ENCODE results near the gene AP1S1. TPM values are rescaled to one million over a fixed set of nuclear protein-coding genes. Genes with fewer than 3 reads are reported as not detected.

The AP1S1 gene
- total and polyA plus RNA-seq, 9 of the 15 experiments (the other 6 are each of a cell fraction or from before 2014, with no cell fraction given), result 4.4 to 149 (median 89.4) TPM

DNA sequence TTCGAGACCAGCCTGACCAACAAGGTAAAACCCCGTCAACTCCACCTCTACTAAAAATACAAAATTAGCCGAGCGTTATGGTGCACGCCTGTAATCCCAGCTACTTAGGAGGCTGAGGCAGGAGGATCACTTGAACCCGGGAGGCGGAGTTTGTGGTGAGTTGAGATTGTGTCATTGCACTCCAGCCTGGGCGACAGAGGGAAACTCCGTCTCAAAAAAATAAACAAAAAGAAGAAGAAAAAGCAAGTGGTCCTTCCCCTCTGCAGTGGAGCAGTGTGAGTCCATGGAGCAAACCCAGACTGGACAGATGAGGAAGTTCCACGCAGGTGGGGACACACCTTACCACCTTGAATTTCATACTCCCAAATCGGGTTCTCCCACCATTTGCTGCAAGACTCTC, 40.4 kb upstream of the AP1S1 start (continued):
- TF ChIP-seq, protein P1, sequence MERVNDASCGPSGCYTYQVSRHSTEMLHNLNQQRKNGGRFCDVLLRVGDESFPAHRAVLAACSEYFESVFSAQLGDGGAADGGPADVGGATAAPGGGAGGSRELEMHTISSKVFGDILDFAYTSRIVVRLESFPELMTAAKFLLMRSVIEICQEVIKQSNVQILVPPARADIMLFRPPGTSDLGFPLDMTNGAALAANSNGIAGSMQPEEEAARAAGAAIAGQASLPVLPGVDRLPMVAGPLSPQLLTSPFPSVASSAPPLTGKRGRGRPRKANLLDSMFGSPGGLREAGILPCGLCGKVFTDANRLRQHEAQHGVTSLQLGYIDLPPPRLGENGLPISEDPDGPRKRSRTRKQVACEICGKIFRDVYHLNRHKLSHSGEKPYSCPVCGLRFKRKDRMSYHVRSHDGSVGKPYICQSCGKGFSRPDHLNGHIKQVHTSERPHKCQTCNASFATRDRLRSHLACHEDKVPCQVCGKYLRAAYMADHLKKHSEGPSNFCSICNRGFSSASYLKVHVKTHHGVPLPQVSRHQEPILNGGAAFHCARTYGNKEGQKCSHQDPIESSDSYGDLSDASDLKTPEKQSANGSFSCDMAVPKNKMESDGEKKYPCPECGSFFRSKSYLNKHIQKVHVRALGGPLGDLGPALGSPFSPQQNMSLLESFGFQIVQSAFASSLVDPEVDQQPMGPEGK (CRISPR knock-in tag; IDR thresholded peaks at IDR 0.05; ENCODE audit: borderline replicate concordance), result no peak
- TF ChIP-seq CAMTA2 (CRISPR knock-in tag; conservative IDR thresholded peaks at IDR 0.05), result no peak
- no peak for TF ChIP-seq RCOR1 (IDR thresholded peaks at IDR 0.05; ENCODE audit: borderline replicate concordance in 1 of 2, low read depth in 2 of 2, low read length in 2 of 2)
- no peak for TF ChIP-seq HNRNPH1 (optimal IDR thresholded peaks at IDR 0.05; ENCODE audit: low read depth, low read length)
- TF ChIP-seq GTF2A2 (tag; IDR thresholded peaks at IDR 0.05), result no peak
- TF ChIP-seq ZNF347 (CRISPR knock-in tag; IDR thresholded peaks at IDR 0.05; ENCODE audit: low read depth), result no peak
- no peak for TF ChIP-seq ETV5 (CRISPR knock-in tag; IDR thresholded peaks at IDR 0.05; ENCODE audit: low read depth)
- TF ChIP-seq, protein P2, sequence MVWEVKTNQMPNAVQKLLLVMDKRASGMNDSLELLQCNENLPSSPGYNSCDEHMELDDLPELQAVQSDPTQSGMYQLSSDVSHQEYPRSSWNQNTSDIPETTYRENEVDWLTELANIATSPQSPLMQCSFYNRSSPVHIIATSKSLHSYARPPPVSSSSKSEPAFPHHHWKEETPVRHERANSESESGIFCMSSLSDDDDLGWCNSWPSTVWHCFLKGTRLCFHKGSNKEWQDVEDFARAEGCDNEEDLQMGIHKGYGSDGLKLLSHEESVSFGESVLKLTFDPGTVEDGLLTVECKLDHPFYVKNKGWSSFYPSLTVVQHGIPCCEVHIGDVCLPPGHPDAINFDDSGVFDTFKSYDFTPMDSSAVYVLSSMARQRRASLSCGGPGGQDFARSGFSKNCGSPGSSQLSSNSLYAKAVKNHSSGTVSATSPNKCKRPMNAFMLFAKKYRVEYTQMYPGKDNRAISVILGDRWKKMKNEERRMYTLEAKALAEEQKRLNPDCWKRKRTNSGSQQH (CRISPR knock-in tag; IDR thresholded peaks at IDR 0.05), result no peak
- no peak for TF ChIP-seq ZFP36 (IDR thresholded peaks at IDR 0.05; ENCODE audit: low read depth, low read length, partially characterized antibody)
- no peak for TF ChIP-seq ZKSCAN1 (IDR thresholded peaks at IDR 0.05; ENCODE audit: low read depth, low read length)
- no peak for TF ChIP-seq MTA1 (IDR thresholded peaks at IDR 0.05; ENCODE audit: borderline replicate concordance)
- TF ChIP-seq U2AF2 (optimal IDR thresholded peaks at IDR 0.05; ENCODE audit: low read depth, low read length), result no peak
- no peak for TF ChIP-seq LARP7 (IDR thresholded peaks at IDR 0.05)
